ENCODE results near the gene PDE2A.

The PDE2A gene

DNA sequence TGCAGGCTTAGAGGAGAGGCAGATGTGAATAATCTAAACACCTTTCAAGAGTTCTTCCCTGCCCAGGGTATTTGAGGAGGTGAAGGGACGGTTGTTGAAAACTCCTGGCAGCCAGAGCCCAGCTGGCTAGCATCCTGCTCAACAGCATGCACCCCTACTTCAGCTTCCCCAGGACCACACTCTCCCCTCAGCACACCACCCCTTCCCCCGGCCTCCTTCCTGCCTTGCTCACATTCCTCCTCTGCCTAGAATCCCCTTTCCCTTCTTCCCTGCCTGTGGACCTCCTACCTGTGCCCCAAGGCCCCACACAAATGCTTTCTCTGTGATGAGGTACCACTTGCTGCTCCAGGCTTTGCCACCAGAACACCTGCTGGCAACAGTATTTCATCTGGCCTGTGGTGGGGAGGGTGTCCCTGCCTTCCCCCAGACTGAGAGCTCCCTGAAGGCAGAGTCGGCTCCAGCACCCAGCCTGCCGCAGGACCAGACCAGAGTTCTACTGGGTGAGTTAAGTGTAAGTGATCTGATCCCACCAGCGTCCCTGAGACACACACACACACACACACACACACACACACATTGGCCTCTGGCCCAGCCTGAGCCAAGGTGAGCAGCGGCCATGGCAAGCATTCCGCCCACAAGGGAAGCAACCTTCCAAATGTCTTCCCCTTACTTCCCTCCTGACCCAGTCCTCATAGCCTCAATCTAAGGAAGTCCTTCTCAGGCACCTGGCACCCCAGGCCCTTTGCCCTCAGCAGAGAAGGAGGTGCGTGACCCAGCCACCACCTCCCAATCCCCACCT lies 79.5 kb downstream of the PDE2A start:
- ATAC-seq (ENCODE audit: insufficient read depth, low read depth) (no peak), DNase-seq (no peak)
- no peak for TF ChIP-seq EZH2 (IDR thresholded peaks at IDR 0.05; ENCODE audit: borderline replicate concordance, low read depth, low read length, severe bottlenecking)
- TF ChIP-seq, protein P1, sequence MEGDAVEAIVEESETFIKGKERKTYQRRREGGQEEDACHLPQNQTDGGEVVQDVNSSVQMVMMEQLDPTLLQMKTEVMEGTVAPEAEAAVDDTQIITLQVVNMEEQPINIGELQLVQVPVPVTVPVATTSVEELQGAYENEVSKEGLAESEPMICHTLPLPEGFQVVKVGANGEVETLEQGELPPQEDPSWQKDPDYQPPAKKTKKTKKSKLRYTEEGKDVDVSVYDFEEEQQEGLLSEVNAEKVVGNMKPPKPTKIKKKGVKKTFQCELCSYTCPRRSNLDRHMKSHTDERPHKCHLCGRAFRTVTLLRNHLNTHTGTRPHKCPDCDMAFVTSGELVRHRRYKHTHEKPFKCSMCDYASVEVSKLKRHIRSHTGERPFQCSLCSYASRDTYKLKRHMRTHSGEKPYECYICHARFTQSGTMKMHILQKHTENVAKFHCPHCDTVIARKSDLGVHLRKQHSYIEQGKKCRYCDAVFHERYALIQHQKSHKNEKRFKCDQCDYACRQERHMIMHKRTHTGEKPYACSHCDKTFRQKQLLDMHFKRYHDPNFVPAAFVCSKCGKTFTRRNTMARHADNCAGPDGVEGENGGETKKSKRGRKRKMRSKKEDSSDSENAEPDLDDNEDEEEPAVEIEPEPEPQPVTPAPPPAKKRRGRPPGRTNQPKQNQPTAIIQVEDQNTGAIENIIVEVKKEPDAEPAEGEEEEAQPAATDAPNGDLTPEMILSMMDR (IDR thresholded peaks at IDR 0.05; ENCODE audit: borderline replicate concordance, extremely low read depth, low read length, poor library complexity, severe bottlenecking), result no peak
- Histone ChIP-seq H3K27ac (ENCODE audit: low read length) (no peak overlapping the region), H3K4me1 (ENCODE audit: insufficient read depth, low read length) (no peaks in the 10 kb centered on the region; the same call in 1 of the 2 replicates), H2AFZ (ENCODE audit: low read depth, low read length) (no peak overlapping the region), H3K79me2 (ENCODE audit: insufficient read depth, low read length) (no peaks in the 10 kb centered on the region), H3K36me3 (ENCODE audit: insufficient read depth, low read length) (no peaks in the 10 kb centered on the region), H3K4me3 (ENCODE audit: low read depth in 1 of 2, low read length in 2 of 2) (no peak overlapping the region), H3K9me3 (ENCODE audit: insufficient read depth, low read length, severe bottlenecking) (no peaks in the 10 kb centered on the region), H3K27me3 (ENCODE audit: insufficient read depth, low read length, poor library complexity) (peaks cover 12% of the 10 kb centered on the region), H3K9ac (ENCODE audit: low read depth, low read length) (no peak overlapping the region), H4K20me1 (ENCODE audit: insufficient read depth, low read length) (peaks cover 6% of the 10 kb centered on the region), H3K4me2 (ENCODE audit: insufficient read depth, low read length) (no peak overlapping the region)

DNA sequence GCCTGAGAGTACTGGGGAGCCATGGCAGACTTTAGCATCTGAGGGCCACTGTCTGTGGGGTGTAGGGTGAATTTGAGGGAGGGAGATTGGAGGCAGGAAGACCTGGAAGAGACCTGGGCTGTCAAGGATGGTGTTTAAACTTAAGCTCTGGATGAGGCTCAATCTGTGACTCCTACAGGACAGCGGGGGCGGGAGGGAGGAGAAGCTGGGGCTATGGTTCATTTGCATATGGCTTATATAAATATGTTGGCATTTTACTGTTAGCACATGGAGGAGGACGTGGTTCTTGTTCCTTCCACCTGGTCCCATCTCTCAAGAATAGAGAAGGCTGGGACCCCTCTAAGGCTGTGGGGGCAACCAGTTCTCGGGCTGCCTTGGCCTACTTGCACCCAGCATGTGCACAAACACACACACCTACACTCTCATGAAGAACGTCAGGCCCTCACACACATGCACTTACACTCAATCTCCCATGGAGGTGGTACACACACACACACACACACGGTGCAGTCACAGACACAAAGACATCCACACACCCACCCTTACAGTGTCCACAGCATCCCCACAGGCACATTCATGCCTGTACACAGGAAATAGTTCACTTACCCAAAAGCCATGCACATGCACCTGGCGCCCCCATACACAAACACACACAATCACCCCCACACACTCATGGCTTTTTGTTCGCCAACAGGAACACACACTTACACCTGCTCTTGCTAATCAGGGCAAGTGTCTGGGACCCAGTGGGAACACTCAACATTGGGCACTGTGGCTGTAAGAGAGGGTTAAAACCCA lies 81.3 kb downstream of the PDE2A start:
- Histone ChIP-seq H3K79me2 (ENCODE audit: insufficient read depth, low read length) (no peaks in the 10 kb centered on the region), H4K20me1 (ENCODE audit: insufficient read depth, low read length) (peaks cover 13% of the 10 kb centered on the region), H3K9me3 (ENCODE audit: insufficient read depth, low read length, severe bottlenecking) (no peaks in the 10 kb centered on the region), H3K36me3 (ENCODE audit: insufficient read depth, low read length) (no peaks in the 10 kb centered on the region), H3K27ac (ENCODE audit: low read length) (no peak overlapping the region), H3K4me1 (ENCODE audit: insufficient read depth, low read length) (no peaks in the 10 kb centered on the region; the same call in 1 of the 2 replicates), H3K4me2 (ENCODE audit: insufficient read depth, low read length) (no peak overlapping the region), H3K4me3 (ENCODE audit: low read depth in 1 of 2, low read length in 2 of 2) (no peak overlapping the region), H3K27me3 (ENCODE audit: insufficient read depth, low read length, poor library complexity) (peaks cover 20% of the 10 kb centered on the region), H2AFZ (ENCODE audit: low read depth, low read length) (no peak overlapping the region), H3K9ac (ENCODE audit: low read depth, low read length) (no peak overlapping the region)
- no peak for ATAC-seq (ENCODE audit: insufficient read depth, low read depth)
- DNase-seq, result no peak
- TF ChIP-seq, protein P1 (IDR thresholded peaks at IDR 0.05; ENCODE audit: borderline replicate concordance, extremely low read depth, low read length, poor library complexity, severe bottlenecking), result no peak
- TF ChIP-seq EZH2 (IDR thresholded peaks at IDR 0.05; ENCODE audit: borderline replicate concordance, low read depth, low read length, severe bottlenecking), result no peak

DNA sequence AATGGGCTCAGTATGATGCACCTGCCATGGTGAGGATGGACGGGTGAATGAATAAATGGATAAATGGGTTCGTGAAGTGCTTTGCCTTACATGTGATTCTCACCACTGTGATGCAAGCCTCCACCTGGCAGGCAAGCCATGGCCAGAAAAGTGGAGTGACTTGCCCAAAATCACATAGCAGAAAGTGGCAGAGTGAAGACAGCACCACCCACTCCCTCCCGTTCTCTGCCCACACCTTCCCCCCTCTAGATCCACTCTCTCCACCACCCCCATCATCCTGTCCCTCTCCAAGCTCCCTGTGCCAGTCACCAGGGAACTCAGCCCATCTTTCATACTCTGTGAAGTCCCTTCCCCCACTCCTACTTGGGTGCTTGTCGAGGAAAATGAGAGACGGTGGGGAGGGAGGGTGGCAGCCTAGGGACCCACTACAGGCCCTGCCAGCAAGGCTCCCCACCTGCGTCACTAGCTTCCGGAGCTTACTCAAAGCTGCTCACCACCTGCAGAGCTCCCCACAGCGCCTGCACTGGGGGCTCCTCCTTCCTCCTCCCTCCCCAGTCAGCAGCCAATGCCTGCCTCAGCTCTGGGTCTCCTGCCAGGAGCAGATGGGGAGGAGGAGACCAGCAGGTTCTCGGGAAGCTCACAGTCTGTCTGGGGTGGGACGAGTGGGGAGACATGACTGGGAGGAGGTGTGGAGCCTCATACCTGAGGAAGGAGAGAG lies 82.3 kb downstream of the PDE2A start:
- Histone ChIP-seq H3K79me2 (ENCODE audit: insufficient read depth, low read length) (no peaks in the 10 kb centered on the region), H4K20me1 (ENCODE audit: insufficient read depth, low read length) (peaks cover 13% of the 10 kb centered on the region), H3K9me3 (ENCODE audit: insufficient read depth, low read length, severe bottlenecking) (no peaks in the 10 kb centered on the region), H3K36me3 (ENCODE audit: insufficient read depth, low read length) (no peaks in the 10 kb centered on the region), H3K4me2 (ENCODE audit: insufficient read depth, low read length) (no peak overlapping the region), H3K27ac (ENCODE audit: low read length) (no peak overlapping the region), H3K27me3 (ENCODE audit: insufficient read depth, low read length, poor library complexity) (peaks cover 22% of the 10 kb centered on the region), H3K4me1 (ENCODE audit: insufficient read depth, low read length) (no peaks in the 10 kb centered on the region; the same call in 1 of the 2 replicates), H2AFZ (ENCODE audit: low read depth, low read length) (no peak overlapping the region), H3K4me3 (ENCODE audit: low read depth in 1 of 2, low read length in 2 of 2) (no peak overlapping the region), H3K9ac (ENCODE audit: low read depth, low read length) (no peak overlapping the region)
- TF ChIP-seq, protein P1 (IDR thresholded peaks at IDR 0.05; ENCODE audit: borderline replicate concordance, extremely low read depth, low read length, poor library complexity, severe bottlenecking), result no peak
- TF ChIP-seq EZH2 (IDR thresholded peaks at IDR 0.05; ENCODE audit: borderline replicate concordance, low read depth, low read length, severe bottlenecking), result no peak
- ATAC-seq (ENCODE audit: insufficient read depth, low read depth) (peak; percentile 91), DNase-seq (peak; percentile 60)
